ENCODE results near the gene CARD19. TPM values are rescaled to one million over a fixed set of nuclear protein-coding genes. Genes with fewer than 3 reads are reported as not detected.

CARD19 gene
- total RNA-seq (10 to 100 TPM; 31.1 to 44.1 TPM), polyA plus RNA-seq (10 to 100 TPM; 52.9 to 70.7 TPM)
- long read RNA-seq, donor 1, transcript CARD19-207 (6 exons, 759 nt) = major isoform, 9 of 15 reads
- long read RNA-seq, donor 1, partial matches to known transcripts = 0 of 15 reads
- long read RNA-seq, donor 1, other reads (novel, unspliced or antisense) = 0 of 15 reads
- long read RNA-seq, donor 2, partial matches to known transcripts = 0 of 9 reads
- long read RNA-seq, donor 2, other reads (novel, unspliced or antisense) = 0 of 9 reads
- long read RNA-seq, donor 3, transcript CARD19-201 (6 exons, 855 nt) = major isoform, 7 of 11 reads
- long read RNA-seq, donor 3, partial matches to known transcripts = 0 of 11 reads
- long read RNA-seq, donor 3, other reads (novel, unspliced or antisense) = 0 of 11 reads
- long read RNA-seq, donor 4, partial matches to known transcripts = 5 of 10 reads
- long read RNA-seq, donor 4, other reads (novel, unspliced or antisense) = 0 of 10 reads
- long read RNA-seq, donor 5, transcript CARD19-201 (6 exons, 855 nt) = major isoform, 10 of 27 reads
- long read RNA-seq, donor 5, transcript CARD19-207 (6 exons, 759 nt) = minor isoform, 5 of 27 reads
- long read RNA-seq, donor 5, partial matches to known transcripts = 5 of 27 reads
- long read RNA-seq, donor 5, other reads (novel, unspliced or antisense) = 0 of 27 reads

GRCh38 chr9:93096131-93096802 lies at the start of gene CARD19:
Gene CARD19, plus strand, starts transcription at chr9:93096217. Its CDS starts 129 bp downstream, at chr9:93096346.
- TF ChIP-seq CTCF (IDR thresholded peaks at IDR 0.05; ENCODE audit: control extremely low read depth, extremely low read depth) = no peak
- peak within 1 kb of the TSS; percentile 84 to 96 for H3K27ac ChIP-seq (ENCODE audit: low read depth in 1 of 2, low read length in 1 of 2)
- H3K9me3 ChIP-seq (ENCODE audit: control insufficient read depth in 4 of 4, insufficient read depth in 3 of 4, low read length in 3 of 4) = no peaks in the 10 kb centered on the region
- peaks cover 0 to 45% (median 9%) of the 10 kb centered on the region in 5 donors for H3K4me1 ChIP-seq (ENCODE audit: control insufficient read depth in 5 of 5, insufficient read depth in 5 of 5, low read length in 5 of 5)
- no peaks in the 10 kb centered on the region for H3K27me3 ChIP-seq (ENCODE audit: control insufficient read depth in 3 of 3, insufficient read depth in 3 of 3, low read length in 2 of 3)
- 0% methylated on average over 51 to 65 of the region's 65 CpGs for WGBS, 2 donors
- ATAC-seq (ENCODE audit: insufficient read depth, low FRiP score) (no peak), DNase-seq (peak in 2 of 3 donors; percentile 47 to 49)
- peak within 1 kb of the TSS; percentile 88 for H3K4me3 ChIP-seq
- H3K36me3 ChIP-seq (ENCODE audit: control insufficient read depth in 4 of 4, insufficient read depth in 4 of 4, low read length in 4 of 4) = no peaks in the 10 kb centered on the region
- peak within 1 kb of the TSS; percentile 37 to 84 for H3K9ac ChIP-seq (ENCODE audit: insufficient read depth in 1 of 2, low read length in 2 of 2)

DNA sequence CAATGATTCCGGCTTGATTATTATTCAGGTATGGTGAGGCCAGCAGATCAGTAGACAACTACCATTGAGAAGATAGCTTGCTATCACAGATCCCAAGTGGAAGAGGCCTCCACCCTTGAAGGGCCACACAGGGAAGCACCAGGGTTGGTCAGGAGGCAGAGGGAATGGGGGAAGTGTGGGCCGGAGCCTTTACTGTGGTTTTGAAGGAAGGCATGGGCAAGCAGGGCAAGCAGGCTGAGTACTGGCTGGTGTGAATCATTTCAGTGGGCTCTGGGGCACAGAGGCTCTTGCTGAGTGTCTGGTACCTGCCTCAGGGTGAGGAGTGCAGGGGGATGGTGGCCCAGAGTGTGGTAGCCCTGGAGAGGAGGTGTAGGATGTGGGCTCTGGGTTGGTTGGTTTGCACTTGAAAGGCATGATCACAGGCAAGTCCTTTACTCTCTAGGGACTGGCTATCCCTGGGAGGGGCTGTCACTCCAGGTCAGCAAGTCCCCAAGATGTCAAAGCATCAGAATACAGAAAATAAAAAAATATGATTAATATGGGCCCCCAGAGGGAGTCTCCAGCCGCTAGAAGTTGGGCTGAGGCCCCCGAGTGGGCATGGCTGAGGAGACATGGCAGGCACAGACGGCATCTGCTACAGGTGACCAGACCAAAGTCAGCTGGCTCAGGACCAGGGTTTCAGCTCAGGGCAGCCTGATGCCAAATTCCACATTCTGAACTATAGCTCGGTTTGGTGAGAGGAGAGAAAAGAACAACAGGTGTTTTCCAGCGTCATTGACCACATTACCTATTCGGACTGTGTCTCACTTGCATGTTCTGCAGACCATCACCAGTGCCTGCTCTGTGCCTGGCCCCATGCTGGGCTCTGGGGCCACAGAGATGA lies 47.2 kb upstream of the CARD19 start:
- Histone ChIP-seq H3K27me3 (ENCODE audit: control insufficient read depth in 3 of 3, insufficient read depth in 3 of 3, low read length in 2 of 3) (no peaks in the 10 kb centered on the region), H3K4me3 (no peak overlapping the region), H3K27ac (ENCODE audit: low read depth in 1 of 2, low read length in 1 of 2) (no peak overlapping the region), H3K9ac (ENCODE audit: insufficient read depth in 1 of 2, low read length in 2 of 2) (no peak overlapping the region), H3K36me3 (ENCODE audit: control insufficient read depth in 4 of 4, insufficient read depth in 4 of 4, low read length in 4 of 4) (no peaks in the 10 kb centered on the region), H3K9me3 (ENCODE audit: control insufficient read depth in 4 of 4, insufficient read depth in 3 of 4, low read length in 3 of 4) (no peaks in the 10 kb centered on the region), H3K4me1 (ENCODE audit: control insufficient read depth in 5 of 5, insufficient read depth in 5 of 5, low read length in 5 of 5) (peaks cover 0 to 12% (median 5%) of the 10 kb centered on the region in 5 donors)
- ATAC-seq (ENCODE audit: insufficient read depth, low FRiP score) (no peak), DNase-seq (no peak)
- TF ChIP-seq CTCF (IDR thresholded peaks at IDR 0.05; ENCODE audit: control extremely low read depth, extremely low read depth) = no peak
- 87 to 91% methylated on average over 8 of the region's 8 CpGs for WGBS, 2 donors

GRCh38 chr9:93049491-93049890 lies 46.5 kb upstream of the CARD19 start:
- H3K9me3 ChIP-seq (ENCODE audit: control insufficient read depth in 4 of 4, insufficient read depth in 3 of 4, low read length in 3 of 4) = no peaks in the 10 kb centered on the region
- H3K27me3 ChIP-seq (ENCODE audit: control insufficient read depth in 3 of 3, insufficient read depth in 3 of 3, low read length in 2 of 3) = no peaks in the 10 kb centered on the region
- no peak overlapping the region for H3K27ac ChIP-seq (ENCODE audit: low read depth in 1 of 2, low read length in 1 of 2)
- peaks cover 0 to 12% (median 5%) of the 10 kb centered on the region in 5 donors for H3K4me1 ChIP-seq (ENCODE audit: control insufficient read depth in 5 of 5, insufficient read depth in 5 of 5, low read length in 5 of 5)
- no peak for TF ChIP-seq CTCF (IDR thresholded peaks at IDR 0.05; ENCODE audit: control extremely low read depth, extremely low read depth)
- no peak overlapping the region for H3K4me3 ChIP-seq
- ATAC-seq (ENCODE audit: insufficient read depth, low FRiP score) = no peak
- H3K36me3 ChIP-seq (ENCODE audit: control insufficient read depth in 4 of 4, insufficient read depth in 4 of 4, low read length in 4 of 4) = no peaks in the 10 kb centered on the region
- DNase-seq = no peak
- WGBS, 2 donors = 88 to 95% methylated on average over 4 of the region's 4 CpGs
- H3K9ac ChIP-seq (ENCODE audit: insufficient read depth in 1 of 2, low read length in 2 of 2) = no peak overlapping the region

Measured in lung (tissue), 16 donors.